Measurements from ENCODE around the gene GPR21.

- TF ChIP-seq POLR2A (IDR thresholded peaks at IDR 0.05) (no peak), CTCF (IDR thresholded peaks at IDR 0.05) (no peak)
Observed at GRCh38 chr9:123084256-123084655, 50.8 kb downstream of the GPR21 start.
